B cell (primary cell): ENCODE results near the gene LECT2.

ENCODE experiments used
- EZH2 ChIP-seq: IDR thresholded peaks from 2 replicates; pipeline ENCODE4 v1.6.1; 2012; ENCODE audit warnings: borderline replicate concordance, low read depth, mild to moderate bottlenecking, moderate library complexity, low read length; ENCODE audit not compliant: insufficient read depth, poor library complexity, severe bottlenecking
- TF ChIP-seq, protein P1 (sequence below): fragments of 200-600 bp; IDR thresholded peaks from one replicate; pipeline ENCODE4 v1.8.0; 2022; ENCODE audit warnings: antibody characterized with exemption, mild to moderate bottlenecking

DNA sequence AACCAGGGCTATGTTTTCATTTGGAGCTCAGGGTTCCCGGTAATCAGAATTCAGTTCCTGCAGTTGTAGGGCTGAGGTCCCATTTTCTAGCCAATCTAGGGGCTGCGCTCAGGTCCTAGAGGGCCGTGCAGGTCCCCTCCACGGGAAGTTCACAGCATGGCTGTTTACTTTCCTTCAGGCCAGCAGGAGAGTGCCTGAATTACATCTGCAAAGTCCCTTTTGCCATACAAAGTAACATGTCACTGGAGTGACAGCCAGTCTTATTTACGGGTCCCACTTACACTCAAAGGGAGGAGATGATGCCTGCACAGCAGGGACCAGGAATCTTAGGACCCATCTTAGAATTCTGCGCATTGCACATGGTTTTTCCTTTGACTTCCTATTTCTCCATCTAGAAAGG, 44.1 kb upstream of the LECT2 start:
- TF ChIP-seq, protein P1, sequence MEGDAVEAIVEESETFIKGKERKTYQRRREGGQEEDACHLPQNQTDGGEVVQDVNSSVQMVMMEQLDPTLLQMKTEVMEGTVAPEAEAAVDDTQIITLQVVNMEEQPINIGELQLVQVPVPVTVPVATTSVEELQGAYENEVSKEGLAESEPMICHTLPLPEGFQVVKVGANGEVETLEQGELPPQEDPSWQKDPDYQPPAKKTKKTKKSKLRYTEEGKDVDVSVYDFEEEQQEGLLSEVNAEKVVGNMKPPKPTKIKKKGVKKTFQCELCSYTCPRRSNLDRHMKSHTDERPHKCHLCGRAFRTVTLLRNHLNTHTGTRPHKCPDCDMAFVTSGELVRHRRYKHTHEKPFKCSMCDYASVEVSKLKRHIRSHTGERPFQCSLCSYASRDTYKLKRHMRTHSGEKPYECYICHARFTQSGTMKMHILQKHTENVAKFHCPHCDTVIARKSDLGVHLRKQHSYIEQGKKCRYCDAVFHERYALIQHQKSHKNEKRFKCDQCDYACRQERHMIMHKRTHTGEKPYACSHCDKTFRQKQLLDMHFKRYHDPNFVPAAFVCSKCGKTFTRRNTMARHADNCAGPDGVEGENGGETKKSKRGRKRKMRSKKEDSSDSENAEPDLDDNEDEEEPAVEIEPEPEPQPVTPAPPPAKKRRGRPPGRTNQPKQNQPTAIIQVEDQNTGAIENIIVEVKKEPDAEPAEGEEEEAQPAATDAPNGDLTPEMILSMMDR: no peak
- TF ChIP-seq EZH2: no peak
